ENCODE measurements around the gene DAPK1. TPM values are rescaled to one million over a fixed set of nuclear protein-coding genes. Genes with fewer than 3 reads are reported as not detected.

Gene DAPK1
- total and polyA plus RNA-seq, 5 experiments from 2014 or later, result 0.55 to 1.9 (median 0.55) TPM; not detected in 2

GRCh38 chr9:87659534-87660419, 162.1 kb downstream of the DAPK1 start:
- no peaks in the 10 kb centered on the region for H3K4me1 Mint-ChIP-seq
- H3K36me3 Mint-ChIP-seq, result no peaks in the 10 kb centered on the region
- no peak overlapping the region for H3K4me3 Mint-ChIP-seq
- peaks cover 0 to 22% (median 0%) of the 10 kb centered on the region in 5 donors for H3K27me3 Mint-ChIP-seq
- H3K9me3 Mint-ChIP-seq, result no peaks in the 10 kb centered on the region
- H3K27ac Mint-ChIP-seq, result no peak overlapping the region
- POLR2A ChIA-PET, result no interaction called here
- ATAC-seq (no peak), DNase-seq (no peak)

- Mint-ChIP-seq H3K4me3 (no peak overlapping the region), H3K27ac (no peak overlapping the region), H3K4me1 (no peaks in the 10 kb centered on the region), H3K27me3 (peaks cover 0 to 23% (median 0%) of the 10 kb centered on the region in 5 donors), H3K9me3 (no peaks in the 10 kb centered on the region), H3K36me3 (no peaks in the 10 kb centered on the region)
- DNase-seq (no peak), ATAC-seq (no peak)
- POLR2A ChIA-PET, result no interaction called here
These were observed 163.6 kb downstream of the DAPK1 start for GRCh38 chr9:87661241-87661640.

DNA sequence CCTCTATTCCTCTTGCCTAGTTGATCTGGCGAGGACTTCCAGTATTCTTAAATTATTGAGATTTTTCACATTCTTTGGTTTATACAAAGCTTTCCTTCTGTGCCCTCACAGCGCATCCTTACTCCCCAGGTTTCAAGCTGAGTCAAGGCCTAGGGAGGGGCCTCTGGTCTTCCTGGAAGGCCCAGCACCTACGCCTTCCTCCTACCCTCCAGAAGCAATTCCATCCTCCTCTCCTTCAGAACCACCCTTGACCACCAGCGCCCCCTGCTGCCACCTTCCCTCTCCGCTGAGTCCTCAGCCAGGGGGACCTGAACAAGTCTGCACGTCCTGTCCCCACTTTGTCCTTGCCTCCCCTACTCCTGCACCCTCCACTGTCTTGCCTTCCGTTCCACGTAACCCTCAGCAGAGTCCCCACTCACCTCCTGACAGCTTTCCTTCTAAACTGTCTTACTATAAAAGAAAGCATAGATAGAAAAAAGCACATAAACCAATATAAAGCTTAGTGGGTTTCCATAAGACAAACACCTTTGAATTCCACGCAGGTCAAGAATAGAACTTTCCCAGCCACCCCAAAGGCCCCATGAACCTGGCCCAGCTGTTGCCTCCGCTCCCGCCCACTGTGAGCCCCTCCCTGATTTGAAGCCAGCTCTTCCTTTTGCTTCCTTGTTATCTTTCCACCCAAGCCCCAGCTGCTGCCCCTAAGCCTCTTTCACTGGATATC, 165.3 kb downstream of the DAPK1 start:
- peaks cover 0 to 2% (median 0%) of the 10 kb centered on the region in 3 donors for H3K36me3 Mint-ChIP-seq
- H3K4me1 Mint-ChIP-seq, result no peaks in the 10 kb centered on the region
- POLR2A ChIA-PET, result no interaction called here
- H3K27me3 Mint-ChIP-seq, result peaks cover 0 to 23% (median 0%) of the 10 kb centered on the region in 5 donors
- H3K27ac Mint-ChIP-seq, result no peak overlapping the region
- H3K4me3 Mint-ChIP-seq, result no peak overlapping the region
- DNase-seq (peak in 4 of 10 donors; percentile 4 to 18 (median 10)), ATAC-seq (no peak)
- H3K9me3 Mint-ChIP-seq, result peaks cover 0 to 5% (median 0%) of the 10 kb centered on the region in 9 donors

DNA sequence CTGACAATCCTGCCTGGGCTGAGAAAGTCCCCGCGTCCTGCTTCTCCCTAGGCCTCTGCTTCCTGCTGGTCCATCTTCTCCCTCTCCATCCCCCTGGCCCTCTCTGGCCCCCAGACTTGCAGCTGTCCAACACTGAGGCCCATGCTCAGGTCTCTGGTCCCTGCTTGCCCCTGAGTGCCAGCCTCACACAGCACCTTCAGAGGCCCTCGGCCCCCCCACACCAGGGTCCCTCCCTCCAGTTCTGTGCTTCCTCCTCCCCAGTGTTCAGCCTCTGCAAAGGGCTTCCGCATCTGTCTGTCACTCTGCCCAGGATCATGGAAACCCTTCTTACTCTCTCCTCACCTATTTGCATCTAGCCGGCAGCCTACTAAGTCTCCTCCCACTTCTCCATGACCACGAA, 165.9 kb downstream of the DAPK1 start:
- H3K36me3 Mint-ChIP-seq, result peaks cover 0 to 5% (median 0%) of the 10 kb centered on the region in 3 donors
- H3K4me1 Mint-ChIP-seq, result no peaks in the 10 kb centered on the region
- H3K9me3 Mint-ChIP-seq, result peaks cover 0 to 5% (median 0%) of the 10 kb centered on the region in 9 donors
- H3K27ac Mint-ChIP-seq, result no peak overlapping the region
- no peak for ATAC-seq
- DNase-seq, result no peak
- H3K4me3 Mint-ChIP-seq, result no peak overlapping the region
- POLR2A ChIA-PET, result no interaction called here
- peaks cover 0 to 23% (median 0%) of the 10 kb centered on the region in 5 donors for H3K27me3 Mint-ChIP-seq

DNA sequence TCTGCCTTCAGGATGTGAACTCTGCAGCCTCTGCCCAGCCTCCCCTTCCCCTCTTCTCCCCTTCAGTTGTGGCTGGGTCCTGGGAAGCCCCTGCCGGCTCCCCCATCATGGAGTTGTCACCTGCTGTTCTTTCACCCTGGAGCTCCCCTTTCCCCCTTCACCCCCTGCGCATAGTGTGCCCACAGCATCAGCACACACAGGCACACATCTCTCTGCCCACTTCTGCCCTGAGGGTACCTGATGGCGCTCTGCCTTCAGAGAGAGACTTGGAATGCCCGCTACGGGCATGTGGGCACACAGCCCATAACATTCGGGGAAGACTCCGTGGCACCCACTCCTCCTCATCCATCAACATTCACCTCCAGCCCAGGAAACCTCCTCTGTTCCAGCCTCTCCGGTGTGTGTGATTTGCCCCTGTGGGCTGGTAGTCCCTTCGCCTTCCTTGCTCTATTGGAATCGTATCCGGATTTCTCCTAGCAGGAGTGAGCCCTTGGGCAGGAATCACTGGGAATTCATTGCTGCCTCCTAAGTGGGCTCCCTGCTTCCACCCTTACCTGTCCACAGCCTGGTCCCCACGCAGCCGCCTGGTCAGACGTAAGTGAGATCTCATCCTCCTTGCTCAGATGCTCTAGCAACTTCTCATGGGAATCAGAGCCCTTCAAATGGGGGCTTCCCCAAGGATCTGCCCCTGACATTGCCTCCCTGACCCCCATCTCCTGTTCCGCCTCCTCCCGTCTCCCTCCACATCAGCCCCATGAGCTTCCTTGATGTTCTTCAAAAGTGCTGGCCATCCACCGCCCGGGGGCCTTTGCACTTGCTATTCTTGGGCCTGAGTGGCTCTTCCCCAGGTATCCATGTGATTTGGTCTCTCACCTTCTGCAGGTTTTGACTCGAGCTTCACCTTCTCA, 166.7 kb downstream of the DAPK1 start:
- Mint-ChIP-seq H3K9me3 (peaks cover 0 to 5% (median 0%) of the 10 kb centered on the region in 9 donors), H3K27me3 (peaks cover 0 to 23% (median 0%) of the 10 kb centered on the region in 5 donors), H3K4me1 (no peaks in the 10 kb centered on the region), H3K36me3 (peaks cover 0 to 5% (median 0%) of the 10 kb centered on the region in 3 donors), H3K27ac (no peak overlapping the region), H3K4me3 (no peak overlapping the region)
- DNase-seq (no peak), ATAC-seq (no peak)
- POLR2A ChIA-PET, result no interaction called here

GRCh38 chr9:87665505-87665904, 167.8 kb downstream of the DAPK1 start:
- Mint-ChIP-seq H3K36me3 (peaks cover 0 to 5% (median 0%) of the 10 kb centered on the region in 3 donors), H3K27me3 (peaks cover 0 to 23% (median 0%) of the 10 kb centered on the region in 5 donors), H3K4me1 (no peaks in the 10 kb centered on the region), H3K9me3 (peaks cover 0 to 5% (median 0%) of the 10 kb centered on the region in 9 donors), H3K4me3 (no peak overlapping the region), H3K27ac (no peak overlapping the region)
- DNase-seq (no peak), ATAC-seq (no peak)
- POLR2A ChIA-PET, result no interaction called here

DNA sequence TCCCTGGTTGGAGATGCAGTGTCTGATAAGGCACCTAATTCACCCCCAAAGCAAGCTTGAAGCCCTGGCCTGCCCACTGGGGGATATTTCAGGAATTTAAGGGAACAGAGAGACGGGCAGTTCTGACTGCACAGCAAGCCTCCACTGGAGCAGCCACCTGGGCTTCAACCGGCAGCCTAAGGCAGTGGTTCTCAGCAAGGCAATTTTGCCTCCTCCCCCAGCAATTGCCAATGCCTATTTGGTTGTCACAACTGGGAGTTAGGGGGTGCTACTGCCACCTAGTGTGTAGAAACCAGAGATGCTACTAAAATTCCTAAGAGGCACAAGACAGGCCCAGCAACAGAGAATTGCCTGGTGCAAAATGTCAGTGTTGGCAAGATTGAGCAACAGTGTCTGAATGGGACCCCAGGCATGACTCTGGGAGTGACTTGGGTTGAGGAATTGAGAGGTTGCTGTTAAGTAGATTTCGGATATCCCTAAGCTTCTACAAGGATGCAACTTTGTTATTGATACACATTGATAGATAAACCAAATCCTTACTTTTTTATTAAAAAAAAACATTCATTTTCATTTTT, 169.6 kb downstream of the DAPK1 start:
- Mint-ChIP-seq H3K4me3 (no peak overlapping the region), H3K36me3 (peaks cover 0 to 5% (median 0%) of the 10 kb centered on the region in 3 donors), H3K27me3 (peaks cover 0 to 23% (median 4%) of the 10 kb centered on the region in 5 donors), H3K4me1 (no peaks in the 10 kb centered on the region), H3K27ac (no peak overlapping the region), H3K9me3 (peaks cover 0 to 5% (median 0%) of the 10 kb centered on the region in 9 donors)
- POLR2A ChIA-PET, result no interaction called here
- DNase-seq (no peak), ATAC-seq (no peak)

DNA sequence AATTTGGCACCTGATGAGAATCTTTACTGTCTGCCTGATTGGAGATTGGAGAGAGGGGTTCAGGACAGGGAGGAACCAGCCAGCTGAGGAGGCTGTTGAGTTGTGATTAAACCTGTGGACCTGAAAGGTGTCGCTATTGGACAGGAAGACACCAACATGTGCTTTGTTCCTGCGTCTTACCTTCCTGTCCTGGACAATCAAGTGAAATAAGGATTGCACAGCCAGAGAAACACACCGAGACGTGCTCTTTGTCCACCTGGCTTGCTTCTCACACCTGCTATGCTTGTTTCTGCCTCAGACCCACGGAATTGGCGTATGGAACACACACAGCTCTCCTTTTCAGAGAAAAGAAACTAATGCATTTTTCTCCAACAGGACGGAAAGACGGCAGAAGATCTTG, 170.6 kb downstream of the DAPK1 start:
- Mint-ChIP-seq H3K27ac (no peak overlapping the region), H3K36me3 (peaks cover 0 to 5% (median 0%) of the 10 kb centered on the region in 3 donors), H3K27me3 (peaks cover 0 to 23% (median 7%) of the 10 kb centered on the region in 5 donors), H3K4me3 (no peak overlapping the region), H3K9me3 (peaks cover 0 to 5% (median 0%) of the 10 kb centered on the region in 9 donors), H3K4me1 (peaks cover 0 to under 1% (median 0%) of the 10 kb centered on the region in 4 donors)
- POLR2A ChIA-PET, result no interaction called here
- ATAC-seq (no peak), DNase-seq (no peak)

DNA sequence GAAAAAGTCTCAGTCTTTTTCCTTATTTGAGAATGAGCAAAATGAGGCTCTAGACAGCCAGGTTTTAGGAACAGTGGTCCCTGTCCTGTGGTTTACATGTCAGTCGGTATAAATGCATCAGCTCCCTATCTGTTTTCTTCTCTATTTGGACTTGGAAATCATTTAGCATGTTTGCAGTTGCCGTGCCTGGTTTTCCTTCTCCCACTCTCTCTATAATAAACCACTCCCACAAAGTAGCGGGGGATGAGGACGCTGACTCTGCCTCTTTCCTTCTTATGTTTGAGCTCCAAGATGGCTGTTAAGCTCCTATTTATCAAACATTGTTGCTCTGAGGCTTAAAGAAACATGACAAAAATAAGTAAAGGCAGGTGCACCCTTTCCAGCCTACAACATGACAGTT, 171.1 kb downstream of the DAPK1 start:
- DNase-seq (no peak), ATAC-seq (no peak)
- Mint-ChIP-seq H3K27me3 (peaks cover 0 to 18% (median 7%) of the 10 kb centered on the region in 5 donors), H3K27ac (no peak overlapping the region), H3K9me3 (peaks cover 0 to 5% (median 0%) of the 10 kb centered on the region in 9 donors), H3K36me3 (peaks cover 0 to 5% (median 0%) of the 10 kb centered on the region in 3 donors), H3K4me1 (peaks cover 0 to 3% (median 0%) of the 10 kb centered on the region in 4 donors), H3K4me3 (no peak overlapping the region)
- POLR2A ChIA-PET, result no interaction called here

DNA sequence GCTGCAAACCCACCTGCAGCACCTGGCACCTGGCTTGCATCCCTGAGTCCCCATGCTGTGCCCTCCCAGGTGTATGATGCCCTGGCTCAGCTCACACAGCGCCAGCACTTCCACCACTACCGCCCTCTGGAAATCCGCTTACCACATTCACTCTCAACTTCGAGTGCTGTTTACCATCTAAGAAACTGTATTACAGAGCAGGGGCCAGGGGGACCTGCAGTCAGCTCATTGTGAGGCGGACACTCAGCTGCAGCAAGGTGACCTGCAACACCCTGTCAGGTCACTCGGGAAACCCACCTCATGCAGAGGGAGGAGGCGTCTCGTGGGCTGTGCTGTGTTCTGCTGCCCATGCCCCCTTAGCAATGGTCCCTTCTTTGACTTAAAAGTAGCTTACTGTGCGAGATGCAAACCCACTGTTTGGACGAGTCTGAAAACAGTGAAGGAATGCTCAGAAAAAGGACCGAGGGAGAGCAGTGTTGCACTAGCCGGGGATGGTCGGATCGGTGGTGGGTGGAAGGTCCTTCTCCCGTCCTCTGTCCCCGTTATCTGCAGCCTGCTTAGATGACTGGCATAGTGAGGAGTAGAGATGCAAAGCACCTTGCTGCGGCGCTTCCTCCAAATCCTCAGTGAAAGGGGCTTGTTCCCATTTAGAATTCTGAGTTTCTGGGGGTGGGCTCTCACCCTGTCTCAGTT, 173.1 kb downstream of the DAPK1 start:
- peaks cover 0 to 5% (median 0%) of the 10 kb centered on the region in 9 donors for H3K9me3 Mint-ChIP-seq
- no peak overlapping the region for H3K4me3 Mint-ChIP-seq
- H3K27ac Mint-ChIP-seq, result no peak overlapping the region
- POLR2A ChIA-PET, result no interaction called here
- H3K27me3 Mint-ChIP-seq, result peaks cover 0 to 10% (median 0%) of the 10 kb centered on the region in 5 donors
- H3K4me1 Mint-ChIP-seq, result peaks cover 0 to 3% (median 0%) of the 10 kb centered on the region in 4 donors
- peaks cover 0 to 5% (median 0%) of the 10 kb centered on the region in 3 donors for H3K36me3 Mint-ChIP-seq
- DNase-seq, result no peak
- no peak for ATAC-seq

GRCh38 chr9:87671478-87671877, 173.8 kb downstream of the DAPK1 start:
- Mint-ChIP-seq H3K27ac (no peak overlapping the region), H3K4me3 (no peak overlapping the region), H3K9me3 (peaks cover 0 to 5% (median 0%) of the 10 kb centered on the region in 9 donors), H3K36me3 (peaks cover 0 to 5% (median 0%) of the 10 kb centered on the region in 3 donors), H3K27me3 (peaks cover 0 to 10% (median 0%) of the 10 kb centered on the region in 5 donors), H3K4me1 (peaks cover 0 to 3% (median 0%) of the 10 kb centered on the region in 4 donors)
- DNase-seq, result no peak
- POLR2A ChIA-PET, result no interaction called here
- ATAC-seq, result no peak
